Liver (tissue), 9 donors: ENCODE results near the gene PARD6G. TPM values are rescaled to one million over a fixed set of nuclear protein-coding genes. Genes with fewer than 3 reads are reported as not detected.

Experiments used
- DNase-seq: peaks from one replicate; pipeline ENCODE4 v3.0.0-alpha.2; 2017; ENCODE audit warnings: low spot score
- H3K27ac ChIP-seq, 2 donors: one replicate each; pipeline ENCODE4 v1.7.0; 2013; ENCODE audit warnings: inconsistent platforms in 2 of 2, low read length in 2 of 2, control low read depth in 1 of 2, low read depth in 1 of 2, mild to moderate bottlenecking in 1 of 2
- H3K27me3 ChIP-seq, 4 donors: one replicate each; pipeline versions ENCODE4 v1.6.1 to v1.7.0; 2013; ENCODE audit warnings: low read length in 3 of 4, inconsistent platforms in 1 of 4, mild to moderate bottlenecking in 1 of 4, moderate library complexity in 1 of 4; ENCODE audit not compliant: control insufficient read depth in 4 of 4, insufficient read depth in 4 of 4
- H3K36me3 ChIP-seq, 4 donors: one replicate each; pipeline versions ENCODE4 v1.6.1 to v1.7.0; 2013; ENCODE audit warnings: low read length in 3 of 4, mild to moderate bottlenecking in 3 of 4, low read depth in 1 of 4, moderate library complexity in 1 of 4; ENCODE audit not compliant: control insufficient read depth in 4 of 4, insufficient read depth in 3 of 4
- H3K4me1 ChIP-seq, 4 donors: one replicate each; pipeline versions ENCODE4 v1.6.1 to v1.7.0; 2013; ENCODE audit warnings: low read length in 3 of 4, mild to moderate bottlenecking in 3 of 4, moderate library complexity in 1 of 4; ENCODE audit not compliant: control insufficient read depth in 4 of 4, insufficient read depth in 4 of 4
- H3K4me3 ChIP-seq, 3 donors: one replicate each; pipeline versions ENCODE4 v1.6.1 to v1.7.0; 2013; ENCODE audit warnings: low read length in 3 of 3, control low read depth in 1 of 3, low read depth in 1 of 3, mild to moderate bottlenecking in 1 of 3
- H3K9ac ChIP-seq, 2 donors: one replicate each; pipeline ENCODE4 v1.7.0; 2013; ENCODE audit warnings: low read length in 2 of 2, mild to moderate bottlenecking in 2 of 2, moderate library complexity in 2 of 2, control low read depth in 1 of 2, low read depth in 1 of 2
- H3K9me3 ChIP-seq, 4 donors: one replicate each; pipeline versions ENCODE4 v1.6.1 to v1.7.0; 2013; ENCODE audit warnings: low read length in 3 of 4; ENCODE audit not compliant: control insufficient read depth in 4 of 4
- ATF3 ChIP-seq: IDR thresholded peaks from 2 replicates; pipeline ENCODE4 v1.6.1; 2016; ENCODE audit warnings: antibody characterized with exemption
- CTCF ChIP-seq: fragments of 150-350 bp; IDR thresholded peaks from 2 replicates; pipeline ENCODE4 v1.5.1; 2017; ENCODE audit warnings: improper control_type of control experiment, low read depth, low read length; ENCODE audit not compliant: missing input control
- EGR1 ChIP-seq, 2 donors: IDR thresholded peaks; 2 replicates each; pipeline ENCODE4 v1.6.1; 2016 to 2018; ENCODE audit warnings: antibody characterized with exemption in 2 of 2, low read depth in 2 of 2
- FOXA1 ChIP-seq: IDR thresholded peaks from 2 replicates; pipeline ENCODE4 v1.6.1; 2016; ENCODE audit warnings: antibody characterized with exemption
- FOXA2 ChIP-seq: IDR thresholded peaks from 2 replicates; pipeline ENCODE4 v1.6.1; 2016; ENCODE audit warnings: antibody characterized with exemption
- GABPA ChIP-seq, 2 donors: IDR thresholded peaks in 1 of 2; conservative IDR thresholded peaks in 1 of 2; 2 replicates each; pipeline ENCODE4 v1.6.1; 2016; ENCODE audit warnings: antibody characterized with exemption in 2 of 2, mild to moderate bottlenecking in 1 of 2, moderate library complexity in 1 of 2
- HNF4A ChIP-seq, 2 donors: conservative IDR thresholded peaks; 2 replicates each; pipeline ENCODE4 v1.6.1; 2016; ENCODE audit warnings: antibody characterized with exemption in 2 of 2, mild to moderate bottlenecking in 2 of 2
- HNF4G ChIP-seq: IDR thresholded peaks from 2 replicates; pipeline ENCODE4 v1.6.1; 2016; ENCODE audit warnings: antibody characterized with exemption
- JUND ChIP-seq, 2 donors: IDR thresholded peaks; 2 replicates each; pipeline ENCODE4 v1.6.1; 2016; ENCODE audit warnings: antibody characterized with exemption in 2 of 2
- MAX ChIP-seq: IDR thresholded peaks from 2 replicates; pipeline ENCODE4 v1.6.1; 2016; ENCODE audit warnings: antibody characterized with exemption
- NR2F2 ChIP-seq: IDR thresholded peaks from 2 replicates; pipeline ENCODE4 v1.6.1; 2016; ENCODE audit warnings: antibody characterized with exemption
- RAD21 ChIP-seq, 2 donors: IDR thresholded peaks; 2 replicates each; pipeline ENCODE4 v1.6.1; 2016; ENCODE audit warnings: antibody characterized with exemption in 2 of 2, mild to moderate bottlenecking in 2 of 2
- REST ChIP-seq: IDR thresholded peaks from 2 replicates; pipeline ENCODE4 v1.6.1; 2016; ENCODE audit warnings: antibody characterized with exemption, mild to moderate bottlenecking
- RXRA ChIP-seq, 2 donors: IDR thresholded peaks; 2 replicates each; pipeline ENCODE4 v1.6.1; 2017 to 2018; ENCODE audit warnings: antibody characterized with exemption in 2 of 2, mild to moderate bottlenecking in 1 of 2
- SP1 ChIP-seq: IDR thresholded peaks from 2 replicates; pipeline ENCODE4 v1.6.1; 2018; ENCODE audit warnings: antibody characterized with exemption, mild to moderate bottlenecking
- TAF1 ChIP-seq: conservative IDR thresholded peaks from 2 replicates; pipeline ENCODE4 v1.6.1; 2016; ENCODE audit warnings: antibody characterized with exemption, mild to moderate bottlenecking
- YY1 ChIP-seq: IDR thresholded peaks from 2 replicates; pipeline ENCODE4 v1.6.1; 2016; ENCODE audit warnings: antibody characterized with exemption, mild to moderate bottlenecking
- ZBTB33 ChIP-seq: IDR thresholded peaks from 2 replicates; pipeline ENCODE4 v1.6.1; 2016; ENCODE audit warnings: antibody characterized with exemption
- WGBS: extraction: QIAGEN DNeasy Blood & Tissue Kit; methylation state at CpG from one replicate; pipeline ENCODE4 v1.1.7; 2013; 5-methylcytosine and 5-hydroxymethylcytosine counted together
- polyA plus RNA-seq, 2 donors: library from polyadenylated mRNA; stranded (reverse) in 1 of 2; unstranded in 1 of 2; fragments of 200-250 nt in 1 of 2; fragments of >200 nt in 1 of 2; fragmentation: Nextera tagmentation in 1 of 2; extraction: Ambion mirVana in 1 of 2; gene quantifications; one replicate each; pipeline versions ENCODE4 v1.2.1 to v1.2.3, GENCODE V29; 2013 to 2015
- total RNA-seq, 2 donors: library from RNA; depleted of rRNA; stranded (reverse); fragments of >200 nt; gene quantifications; one replicate each; pipeline ENCODE4 v1.2.3, GENCODE V29; 2014
- donor health status: healthy.
- donor health status: healthy.
- donor health status: healthy.
- donor health status: healthy.
- donor health status: healthy.

PARD6G gene
- total and polyA plus RNA-seq, 4 donors, result 0.96 to 2.4 (median 1.8) TPM

- Histone ChIP-seq H3K9ac (no peak overlapping the region), H3K4me1 (peaks cover 0 to 4% (median 0%) of the 10 kb centered on the region in 4 donors), H3K9me3 (no peaks in the 10 kb centered on the region), H3K27ac (no peak overlapping the region), H3K36me3 (no peaks in the 10 kb centered on the region), H3K27me3 (no peaks in the 10 kb centered on the region), H3K4me3 (no peak overlapping the region)
- 83% methylated on average over 13 of the region's 13 CpGs for WGBS
- no peak for TF ChIP-seq RAD21 (IDR thresholded peaks at IDR 0.05)
- no peak for TF ChIP-seq FOXA1
- TF ChIP-seq REST, result no peak
- no peak for TF ChIP-seq CTCF
- no peak for TF ChIP-seq JUND (IDR thresholded peaks at IDR 0.05)
- TF ChIP-seq FOXA2, result no peak
- no peak for TF ChIP-seq ATF3
- TF ChIP-seq NR2F2, result no peak
- no peak for TF ChIP-seq GABPA (IDR thresholded peaks at IDR 0.05 in 1 of 2, conservative IDR thresholded peaks at IDR 0.05 in 1 of 2)
- no peak for TF ChIP-seq RXRA (IDR thresholded peaks at IDR 0.05)
- TF ChIP-seq HNF4A (conservative IDR thresholded peaks at IDR 0.05), result no peak
- TF ChIP-seq SP1, result no peak
- no peak for TF ChIP-seq TAF1
- no peak for TF ChIP-seq EGR1 (IDR thresholded peaks at IDR 0.05; ENCODE audit: low read depth in 2 of 2)
- TF ChIP-seq HNF4G, result no peak
- no peak for TF ChIP-seq YY1
- TF ChIP-seq ZBTB33, result no peak
- TF ChIP-seq MAX, result no peak
- DNase-seq, result no peak
These were observed 63.9 kb downstream of the PARD6G start for GRCh38 chr18:80183273-80184050.
